Thymus (tissue), 11 donors: ENCODE measurements around the gene TFDP1. TPM values are rescaled to one million over a fixed set of nuclear protein-coding genes. Genes with fewer than 3 reads are reported as not detected.

Source experiments
- DNase-seq, 9 donors: peaks; one replicate each; pipeline ENCODE4 v3.0.0-alpha.2; 2013; ENCODE audit warnings: low spot score in 9 of 9, low read depth in 6 of 9, missing footprints in 1 of 9
- H3K27ac ChIP-seq, 2 donors: one replicate each; pipeline ENCODE4 v1.5.1; 2013; ENCODE audit warnings: control low read depth in 1 of 2, low read depth in 1 of 2, low read length in 1 of 2, mild to moderate bottlenecking in 1 of 2, moderate library complexity in 1 of 2
- H3K27me3 ChIP-seq, 2 donors: one replicate each; pipeline ENCODE4 v1.5.1; 2013; ENCODE audit warnings: low read length in 1 of 2; ENCODE audit not compliant: control insufficient read depth in 2 of 2, insufficient read depth in 1 of 2
- H3K36me3 ChIP-seq, 2 donors: one replicate each; pipeline ENCODE4 v1.5.1; 2013; ENCODE audit warnings: low read length in 1 of 2, mild to moderate bottlenecking in 1 of 2, moderate library complexity in 1 of 2; ENCODE audit not compliant: control insufficient read depth in 2 of 2, insufficient read depth in 2 of 2
- H3K4me1 ChIP-seq, 2 donors: one replicate each; pipeline ENCODE4 v1.5.1; 2013; ENCODE audit warnings: low read length in 2 of 2; ENCODE audit not compliant: control insufficient read depth in 2 of 2, insufficient read depth in 2 of 2
- H3K4me3 ChIP-seq, 2 donors: one replicate each; pipeline ENCODE4 v1.5.1; 2013; ENCODE audit warnings: low read length in 2 of 2, control low read depth in 1 of 2, mild to moderate bottlenecking in 1 of 2
- H3K9me3 ChIP-seq, 2 donors: one replicate each; pipeline ENCODE4 v1.5.1; 2013; ENCODE audit warnings: low read length in 1 of 2, mild to moderate bottlenecking in 1 of 2; ENCODE audit not compliant: control insufficient read depth in 2 of 2, insufficient read depth in 1 of 2
- WGBS: extraction: QIAGEN DNeasy Blood & Tissue Kit; methylation state at CpG from one replicate; pipeline ENCODE4 v1.1.7; 2013; 5-methylcytosine and 5-hydroxymethylcytosine counted together
- polyA plus RNA-seq: library from polyadenylated mRNA; stranded (reverse); fragments of 200-250 nt; gene quantifications from one replicate; pipeline ENCODE4 v1.2.3, GENCODE V29; 2013
- total RNA-seq: library from RNA; stranded (reverse); fragments of 120-200 nt; gene quantifications from one replicate; pipeline ENCODE4 v1.2.4, GENCODE V29; 2013
- donor health status: healthy.

The TFDP1 gene
- total and polyA plus RNA-seq, 2 donors, result 30.0 to 46.3 TPM

DNA sequence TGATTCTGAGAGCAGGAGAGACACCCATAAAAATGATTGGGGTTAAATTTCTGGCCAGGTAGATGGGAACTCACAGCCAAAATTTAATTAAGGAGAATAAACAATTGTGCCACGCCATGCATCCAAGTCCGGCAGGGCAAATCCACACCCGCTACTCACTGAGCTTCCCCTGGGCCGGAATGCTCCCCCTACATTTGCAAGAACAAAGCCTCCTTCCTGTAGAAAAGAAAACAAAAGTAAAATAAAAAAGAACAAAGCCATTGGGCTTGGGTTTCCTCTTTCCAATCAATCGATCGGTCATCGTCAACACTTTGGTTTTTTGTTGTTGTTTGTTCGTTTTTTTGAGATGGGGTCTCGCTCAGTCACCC lies 30.2 kb upstream of the TFDP1 start:
- peaks cover 0 to under 1% of the 10 kb centered on the region in 2 donors for H3K36me3 ChIP-seq
- no peaks in the 10 kb centered on the region for H3K27me3 ChIP-seq
- H3K4me1 ChIP-seq, result peaks cover 0 to 8% of the 10 kb centered on the region in 2 donors
- no peak overlapping the region for H3K4me3 ChIP-seq
- no peak overlapping the region for H3K27ac ChIP-seq
- DNase-seq, result no peak
- H3K9me3 ChIP-seq, result no peaks in the 10 kb centered on the region
- 99% methylated on average over 9 of the region's 9 CpGs for WGBS

DNA sequence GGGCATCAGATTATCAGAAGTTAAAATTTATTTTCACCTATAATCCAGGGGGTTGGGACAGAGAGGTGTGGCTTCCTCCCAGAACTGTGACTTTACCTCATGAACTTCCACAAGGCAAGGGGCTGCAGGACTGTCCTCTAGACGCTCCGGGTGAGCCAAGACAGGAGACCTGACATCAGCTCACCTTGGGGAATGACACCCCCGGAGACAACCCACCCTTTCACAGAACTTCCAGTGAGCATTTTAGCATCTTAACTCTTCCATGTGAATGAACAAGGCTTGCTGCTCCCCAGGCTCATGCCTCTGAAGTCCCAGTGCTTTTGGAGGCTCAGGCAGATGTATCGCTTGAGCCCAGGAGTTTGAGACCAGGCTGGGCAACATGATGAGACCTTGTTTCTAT lies 29.4 kb upstream of the TFDP1 start:
- WGBS, result 98% methylated on average over 4 of the region's 4 CpGs
- peaks cover 0 to 8% of the 10 kb centered on the region in 2 donors for H3K4me1 ChIP-seq
- no peaks in the 10 kb centered on the region for H3K9me3 ChIP-seq
- H3K4me3 ChIP-seq, result no peak overlapping the region
- no peak overlapping the region for H3K27ac ChIP-seq
- no peaks in the 10 kb centered on the region for H3K36me3 ChIP-seq
- no peaks in the 10 kb centered on the region for H3K27me3 ChIP-seq
- DNase-seq, result no peak

DNA sequence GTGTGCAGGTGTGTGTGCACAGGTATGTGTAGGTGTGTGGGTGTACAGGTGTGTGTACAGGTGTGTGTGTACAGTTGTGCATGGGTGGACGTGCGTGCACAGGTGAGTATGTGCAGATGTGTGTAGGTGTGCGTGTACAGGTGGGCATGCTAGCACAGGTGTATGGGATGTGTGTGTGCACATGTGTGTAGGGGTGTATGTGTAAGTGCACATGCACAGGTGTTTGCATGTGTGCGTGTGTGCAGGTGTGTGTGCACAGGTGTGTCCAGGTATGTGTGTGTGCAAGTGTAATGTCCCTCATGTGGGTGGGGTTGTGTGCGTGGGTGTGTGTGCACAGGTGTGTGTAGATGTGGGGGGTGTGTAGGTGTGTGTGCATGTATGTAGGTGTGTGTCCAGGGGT lies 27.5 kb upstream of the TFDP1 start:
- 97% methylated on average over 5 of the region's 5 CpGs for WGBS
- no peak overlapping the region for H3K27ac ChIP-seq
- H3K27me3 ChIP-seq, result no peaks in the 10 kb centered on the region
- DNase-seq, result no peak
- no peaks in the 10 kb centered on the region for H3K9me3 ChIP-seq
- H3K4me1 ChIP-seq, result peaks cover 0 to 2% of the 10 kb centered on the region in 2 donors
- no peaks in the 10 kb centered on the region for H3K36me3 ChIP-seq
- no peak overlapping the region for H3K4me3 ChIP-seq

DNA sequence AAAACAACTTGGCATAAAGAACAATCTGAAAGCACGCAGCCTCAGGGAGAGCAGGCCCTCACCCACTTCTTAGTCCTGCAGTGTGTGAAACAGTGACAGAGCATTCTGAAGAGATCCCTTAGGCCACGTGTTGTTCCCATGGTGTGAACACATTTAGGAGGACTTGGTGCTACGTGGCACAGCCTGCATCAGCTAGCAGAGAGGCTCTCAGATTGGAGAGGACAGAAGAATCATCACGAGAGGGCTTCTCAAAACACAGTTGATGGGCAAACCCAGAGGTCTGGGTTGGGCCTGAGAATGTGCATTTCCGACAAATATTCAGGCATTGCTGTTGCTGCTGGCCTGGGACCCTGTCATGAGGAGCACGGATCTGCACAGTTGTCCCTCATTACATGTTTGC lies 26.1 kb upstream of the TFDP1 start:
- WGBS, result 96% methylated on average over 6 of the region's 6 CpGs
- DNase-seq, result no peak
- Histone ChIP-seq H3K27ac (no peak overlapping the region), H3K4me1 (peaks cover 0 to 6% of the 10 kb centered on the region in 2 donors), H3K36me3 (no peaks in the 10 kb centered on the region), H3K4me3 (no peak overlapping the region), H3K27me3 (peaks cover 0 to 2% of the 10 kb centered on the region in 2 donors), H3K9me3 (no peaks in the 10 kb centered on the region)

DNA sequence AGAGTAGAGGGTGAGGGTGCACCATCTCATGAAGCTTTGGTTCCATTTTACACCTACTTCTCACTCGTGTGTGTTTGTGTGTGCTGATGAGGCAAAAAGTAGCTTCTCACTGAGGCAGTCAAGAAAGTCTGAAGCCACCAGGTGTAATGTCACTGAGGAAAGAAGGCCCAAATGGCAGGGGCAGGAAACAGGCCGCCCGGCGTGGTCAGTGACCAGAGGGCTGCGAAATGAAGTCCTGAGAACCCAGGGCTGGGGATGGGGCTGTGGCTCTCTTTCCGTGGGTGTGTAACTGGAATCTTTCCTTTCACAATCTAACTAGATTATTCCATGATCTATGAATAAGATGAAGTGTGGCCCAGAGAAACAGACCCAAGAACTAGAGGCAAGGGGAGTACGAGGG lies 25.5 kb upstream of the TFDP1 start:
- Histone ChIP-seq H3K27ac (no peak overlapping the region), H3K27me3 (peaks cover 0 to 5% of the 10 kb centered on the region in 2 donors), H3K36me3 (no peaks in the 10 kb centered on the region), H3K4me1 (peaks cover 0 to 6% of the 10 kb centered on the region in 2 donors), H3K4me3 (no peak overlapping the region), H3K9me3 (no peaks in the 10 kb centered on the region)
- WGBS, result 95% methylated on average over 7 of the region's 7 CpGs
- no peak for DNase-seq

DNA sequence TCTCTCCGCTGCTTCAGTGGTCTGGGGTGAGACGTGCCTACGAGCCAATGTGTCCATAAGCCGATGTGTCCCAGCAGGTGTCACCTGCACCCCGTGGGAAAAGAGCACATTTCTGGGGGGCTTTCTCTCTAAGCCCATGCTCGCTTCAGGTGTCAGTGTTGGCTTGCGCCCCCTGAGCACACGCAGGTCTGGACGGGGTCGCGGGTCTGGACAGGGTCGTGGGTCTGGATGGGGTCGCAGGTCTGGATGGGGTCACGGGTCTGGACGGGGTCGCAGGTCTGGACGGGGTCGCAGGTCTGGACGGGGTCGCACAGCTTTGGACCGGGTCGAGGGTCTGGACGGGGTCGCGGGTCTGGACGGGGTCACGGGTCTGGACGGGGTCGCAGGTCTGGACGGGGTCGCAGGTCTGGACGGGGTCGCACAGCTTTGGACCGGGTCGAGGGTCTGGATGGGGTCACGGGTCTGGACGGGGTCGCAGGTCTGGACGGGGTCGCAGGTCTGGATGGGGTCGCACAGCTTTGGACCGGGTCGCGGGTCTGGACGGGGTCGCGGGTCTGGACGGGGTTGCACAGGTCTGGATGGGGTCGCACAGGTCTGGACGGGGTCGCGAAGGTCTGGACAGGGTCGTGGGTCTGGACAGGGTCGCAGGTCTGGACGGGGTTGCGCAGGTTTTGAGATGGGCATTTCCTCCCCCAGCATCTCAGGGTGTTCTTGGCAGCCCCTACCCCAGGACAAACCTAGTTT lies 24.5 kb upstream of the TFDP1 start:
- peaks cover 0 to 6% of the 10 kb centered on the region in 2 donors for H3K4me1 ChIP-seq
- H3K27ac ChIP-seq, result no peak overlapping the region
- no peak overlapping the region for H3K4me3 ChIP-seq
- H3K27me3 ChIP-seq, result peaks cover 0 to 9% of the 10 kb centered on the region in 2 donors
- DNase-seq, result no peak
- H3K9me3 ChIP-seq, result no peaks in the 10 kb centered on the region
- H3K36me3 ChIP-seq, result no peaks in the 10 kb centered on the region
- 96% methylated on average over 56 of the region's 56 CpGs for WGBS

DNA sequence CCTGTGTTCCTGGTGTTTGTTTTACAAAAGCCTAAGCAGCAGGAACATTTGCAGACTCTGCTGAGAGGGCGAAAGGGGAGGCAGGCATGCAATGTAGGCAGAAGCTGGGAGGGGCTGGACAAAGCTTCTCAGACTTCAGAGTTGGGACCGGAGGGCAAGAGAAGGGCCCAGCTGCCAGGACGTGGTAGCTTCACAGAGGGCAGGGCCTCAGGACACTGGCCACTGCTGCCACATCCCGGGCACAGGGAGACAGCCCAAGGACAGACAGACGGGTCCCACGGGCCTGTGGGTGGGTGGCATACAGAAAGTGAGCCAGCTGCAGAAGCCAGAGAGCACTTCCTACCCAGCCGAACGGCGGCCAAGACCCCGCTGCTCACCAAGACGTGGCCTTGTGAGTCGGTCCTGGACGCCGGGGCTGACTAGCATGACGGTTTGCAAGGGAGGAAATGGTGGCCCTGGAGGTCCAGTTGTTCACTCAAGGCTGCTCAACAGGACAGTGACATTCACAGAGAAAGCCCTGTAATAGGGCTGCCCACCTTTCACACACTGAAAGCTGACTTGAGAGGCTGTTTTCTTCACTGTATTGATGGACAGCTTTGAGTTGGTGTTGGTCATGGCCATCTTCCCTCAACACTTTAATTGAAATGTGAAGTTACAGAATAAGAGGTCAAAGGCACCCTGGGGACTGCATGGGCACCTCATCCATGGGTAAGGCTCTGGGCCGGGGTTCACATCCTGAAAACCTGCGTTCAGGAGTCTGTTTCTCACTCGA lies 23.7 kb upstream of the TFDP1 start:
- H3K4me3 ChIP-seq, result no peak overlapping the region
- no peaks in the 10 kb centered on the region for H3K9me3 ChIP-seq
- H3K4me1 ChIP-seq, result peaks cover 0 to 6% of the 10 kb centered on the region in 2 donors
- WGBS, result 96% methylated on average over 18 of the region's 18 CpGs
- no peaks in the 10 kb centered on the region for H3K36me3 ChIP-seq
- no peak for DNase-seq
- H3K27ac ChIP-seq, result no peak overlapping the region
- H3K27me3 ChIP-seq, result peaks cover 0 to 9% of the 10 kb centered on the region in 2 donors

DNA sequence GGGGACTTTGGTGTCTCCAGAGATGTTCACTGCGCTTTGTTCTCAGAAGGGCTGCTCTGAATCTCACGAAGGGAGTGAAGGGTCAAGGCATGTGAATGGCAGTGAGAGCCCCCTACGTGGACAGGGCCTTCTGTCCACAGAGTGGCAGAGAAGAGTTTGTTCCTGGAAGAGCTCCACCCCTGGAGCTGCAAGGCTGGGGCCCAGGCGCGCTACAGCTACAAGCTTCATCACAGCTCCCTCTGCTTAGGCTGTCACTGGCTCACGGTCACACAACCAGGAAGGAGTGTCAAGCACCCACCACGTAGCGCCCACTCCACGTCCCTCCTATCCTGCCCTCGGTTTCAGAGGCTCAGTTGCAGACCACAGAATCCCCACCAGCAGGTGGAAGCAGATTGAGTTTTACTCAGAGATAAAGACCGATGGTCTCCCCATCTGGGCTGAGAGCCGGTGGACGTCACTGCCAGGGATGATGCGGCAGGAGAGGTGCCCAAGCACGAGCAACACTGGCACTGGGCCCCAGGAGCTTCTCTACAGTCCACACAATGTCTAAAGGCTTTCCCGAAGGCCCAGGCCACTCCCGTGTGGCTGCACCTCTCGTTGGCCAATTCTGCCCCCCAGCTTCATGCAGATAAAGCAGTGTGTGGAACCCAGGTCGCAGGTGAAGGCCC lies 23.0 kb upstream of the TFDP1 start:
- DNase-seq, result no peak
- Histone ChIP-seq H3K27me3 (peaks cover 0 to 10% of the 10 kb centered on the region in 2 donors), H3K27ac (no peak overlapping the region), H3K9me3 (no peaks in the 10 kb centered on the region), H3K36me3 (no peaks in the 10 kb centered on the region), H3K4me1 (peaks cover 0 to 6% of the 10 kb centered on the region in 2 donors), H3K4me3 (no peak overlapping the region)
- 91% methylated on average over 19 of the region's 19 CpGs for WGBS
